GM19452 (cell line): ENCODE data around the gene AMPD1.

Experiments
- ATAC-seq: cut with Tn5 transposase; IDR thresholded peaks from one replicate; pipeline ENCODE4 v1.9.1; 2021; ENCODE audit not compliant: unreplicated experiment

The AMPD1 gene

DNA sequence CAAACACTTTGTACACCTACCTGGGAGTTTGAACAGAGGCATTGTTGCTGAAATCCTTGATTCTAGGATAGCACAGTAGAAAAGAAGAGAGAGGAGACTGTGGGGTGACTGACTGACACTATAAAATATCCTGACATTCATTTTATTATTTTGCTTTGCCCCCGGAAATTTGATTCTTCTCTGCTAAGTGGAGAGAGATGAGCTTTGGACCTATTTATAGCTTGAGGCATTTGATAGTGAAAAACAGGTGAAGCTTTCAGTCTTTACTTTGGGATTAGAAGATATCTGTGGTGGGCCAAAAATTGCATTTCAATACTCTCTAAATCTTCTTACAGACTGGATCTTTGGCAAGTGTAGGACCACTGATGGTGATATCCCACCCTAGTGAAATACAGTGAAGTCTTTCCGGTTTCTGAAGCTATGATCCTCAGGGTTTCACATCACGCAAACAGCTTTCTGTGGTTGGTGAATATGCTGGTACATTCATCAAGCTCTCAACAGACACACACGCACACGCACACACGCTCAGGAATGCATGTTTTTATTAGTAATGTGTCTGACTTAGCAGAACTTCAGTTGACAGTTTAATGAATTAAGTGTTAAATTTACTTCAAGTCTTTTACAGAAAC, at the start of gene AMPD1:
Gene AMPD1, minus strand, starts transcription at position 117 of the 629 bp plus-strand sequence. Its CDS starts 75 bp downstream, at position 42.
- ATAC-seq: no peak

DNA sequence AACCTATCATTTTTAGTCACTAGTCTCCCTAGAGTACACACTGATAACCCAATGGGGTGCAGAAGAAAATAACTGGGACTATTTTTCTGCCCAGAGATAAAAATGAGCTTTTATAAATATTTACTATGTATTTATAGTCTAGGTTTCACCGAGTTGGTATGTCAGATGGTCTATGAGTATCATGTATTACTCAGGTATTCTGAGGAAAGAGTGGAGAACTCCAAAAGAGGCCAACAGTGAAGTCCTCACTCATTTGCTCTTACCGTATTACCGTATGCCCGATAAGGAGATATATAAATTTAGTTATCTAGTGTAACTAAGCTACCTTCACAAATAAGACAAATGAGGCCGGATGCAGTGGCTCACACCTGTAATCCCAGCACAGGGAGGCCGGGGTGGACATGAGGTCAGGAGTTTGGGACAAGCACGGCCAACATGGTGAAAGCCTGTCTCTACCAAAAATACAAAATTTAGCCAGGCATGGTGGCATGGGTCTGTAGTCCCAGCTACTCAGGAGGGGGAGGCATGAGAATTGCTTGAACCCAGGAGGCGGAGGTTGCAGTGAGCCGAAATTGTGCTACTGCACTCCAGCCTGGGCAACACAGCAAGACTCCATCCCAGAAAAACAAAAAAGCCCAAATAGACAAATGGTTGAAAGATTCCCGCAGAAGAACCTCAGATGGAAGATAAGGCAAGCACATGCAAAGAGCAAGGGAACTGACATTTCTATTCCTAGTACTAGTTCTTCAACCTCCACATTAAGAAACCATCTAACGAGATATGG, 46.8 kb upstream of the AMPD1 start:
- ATAC-seq: no peak

DNA sequence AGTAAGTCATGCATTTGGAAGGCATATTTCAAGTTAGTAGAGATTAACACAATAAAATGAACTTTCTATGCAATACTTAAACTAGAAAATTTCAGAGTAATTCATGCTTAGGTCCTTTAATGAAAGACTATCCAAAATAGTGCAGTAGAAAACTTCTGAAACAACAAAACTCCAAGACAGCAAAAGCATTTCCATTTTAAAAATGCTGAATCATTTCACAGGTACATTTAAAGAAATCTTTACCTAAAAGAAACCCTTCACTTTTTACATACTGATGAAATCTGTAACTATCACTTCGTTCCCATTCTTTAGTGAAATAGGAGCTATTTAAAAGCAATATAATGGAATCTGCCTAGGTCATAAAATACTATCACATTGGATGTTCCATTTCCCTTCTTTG, 45.0 kb upstream of the AMPD1 start:
- no peak for ATAC-seq

DNA sequence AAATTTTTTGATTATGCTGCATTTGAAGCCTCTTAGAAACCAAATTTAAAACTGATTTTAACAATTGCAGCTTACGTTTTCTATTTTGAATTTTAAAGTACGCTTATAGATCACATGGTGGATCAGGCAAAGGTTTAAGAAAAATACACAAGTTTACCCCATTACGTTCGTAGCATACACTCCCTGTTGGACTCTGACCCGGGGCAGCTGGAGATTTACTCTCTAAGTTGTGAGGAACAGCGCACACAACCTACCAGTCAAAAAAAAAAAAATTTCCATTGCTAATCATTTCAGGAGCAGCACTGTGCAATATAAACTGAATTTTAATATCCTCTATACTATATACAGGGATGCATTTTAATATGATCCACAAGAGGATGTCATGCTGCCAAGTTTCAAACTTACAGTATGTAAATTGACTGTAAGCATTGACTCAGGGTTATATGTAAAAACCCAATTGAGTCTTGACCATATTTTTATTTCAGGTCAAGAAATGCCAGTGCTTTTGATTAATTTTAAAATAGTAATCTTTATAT, 42.0 kb upstream of the AMPD1 start:
- ATAC-seq: no peak

DNA sequence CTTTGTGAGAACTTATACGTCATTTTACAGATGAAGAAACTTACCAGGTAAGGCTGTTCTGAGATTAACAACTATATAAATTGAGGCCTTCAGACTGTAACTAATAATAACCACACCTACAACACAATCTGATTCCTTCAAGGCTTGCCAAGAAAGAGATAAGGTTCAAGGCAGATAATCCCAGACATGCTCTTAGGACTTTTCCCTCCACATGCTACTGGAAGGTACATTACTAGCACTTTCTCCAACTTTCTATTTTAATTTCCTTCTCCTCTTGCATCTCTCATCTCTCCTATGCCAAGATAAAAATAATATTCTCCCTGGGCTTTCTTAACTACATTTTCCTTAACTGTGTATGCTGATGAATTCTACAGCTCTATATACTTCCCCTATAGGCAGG, 40.1 kb upstream of the AMPD1 start:
- ATAC-seq: no peak

DNA sequence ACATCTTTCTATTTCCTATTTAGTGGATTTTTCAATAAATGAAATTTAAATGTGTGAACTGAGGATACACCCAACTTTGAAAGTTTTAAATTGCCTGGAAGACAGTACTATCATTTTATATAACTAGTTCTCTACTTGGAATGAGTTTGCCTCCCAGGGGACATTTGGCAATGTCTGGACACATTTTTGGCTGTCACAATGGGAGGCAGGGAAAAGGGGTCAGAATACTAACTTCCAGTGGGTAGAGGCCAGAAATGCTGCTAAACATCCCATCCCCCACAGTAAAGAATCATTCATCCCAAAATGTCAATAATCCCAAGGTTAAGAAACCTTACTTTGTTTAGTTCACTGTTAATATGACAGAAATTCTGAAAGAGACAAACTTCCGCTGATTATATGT, 34.4 kb upstream of the AMPD1 start:
- no peak for ATAC-seq

DNA sequence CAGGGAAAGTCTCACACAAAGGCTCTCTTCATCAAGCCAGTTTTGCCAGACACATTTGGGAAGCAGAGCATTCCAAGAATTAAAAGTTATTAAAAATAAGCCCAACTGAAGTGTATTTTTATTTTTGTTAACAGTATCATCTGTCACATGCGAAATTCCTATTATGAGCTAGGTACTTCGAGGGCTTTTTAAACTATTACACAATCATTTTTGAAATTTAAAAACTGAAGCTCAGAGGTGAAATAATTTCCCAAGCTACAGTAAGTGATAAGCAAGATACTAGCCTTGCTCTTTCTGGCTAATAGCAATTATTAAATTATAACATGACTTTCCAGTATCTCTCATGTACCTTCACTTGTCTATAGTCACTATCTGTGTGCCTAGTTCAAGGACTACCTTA, 33.2 kb upstream of the AMPD1 start:
- no peak for ATAC-seq

DNA sequence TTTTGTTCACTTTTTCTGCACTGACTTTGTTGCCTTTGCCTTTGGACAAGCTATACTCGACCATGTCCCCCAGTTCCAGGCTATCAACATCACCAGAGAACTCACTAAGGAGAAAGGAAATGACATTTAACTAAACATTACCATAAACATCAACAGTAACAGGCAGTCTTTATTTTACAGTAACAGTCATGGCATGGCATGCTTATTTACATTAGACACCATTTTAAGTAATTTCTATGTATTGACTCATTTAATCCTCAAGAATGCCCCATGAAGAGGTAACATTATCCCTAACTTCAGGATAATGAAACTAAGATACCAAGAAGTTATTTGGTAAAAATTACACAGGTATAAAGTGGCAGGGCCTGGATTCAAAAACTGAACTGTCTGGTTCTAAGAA, 29.9 kb upstream of the AMPD1 start:
- ATAC-seq: no peak

DNA sequence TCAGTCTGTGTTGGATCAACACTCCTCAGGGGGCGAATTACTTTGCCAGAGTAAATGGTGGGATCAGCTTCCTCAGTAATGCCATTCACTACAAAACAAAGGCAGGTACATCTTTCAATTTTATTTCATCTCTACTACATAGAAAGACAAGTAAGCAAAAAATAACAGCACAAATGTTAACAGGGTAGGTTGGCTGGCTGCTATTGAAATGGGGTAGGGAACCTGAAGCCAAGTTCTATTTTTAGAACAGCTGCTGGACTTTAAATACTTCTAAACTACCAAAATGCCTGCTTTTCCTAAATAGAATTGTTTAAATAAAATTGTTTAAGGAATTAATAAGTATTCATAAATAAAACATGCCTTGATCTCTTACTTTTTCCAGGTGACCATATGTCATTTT, 28.6 kb upstream of the AMPD1 start:
- no peak for ATAC-seq

DNA sequence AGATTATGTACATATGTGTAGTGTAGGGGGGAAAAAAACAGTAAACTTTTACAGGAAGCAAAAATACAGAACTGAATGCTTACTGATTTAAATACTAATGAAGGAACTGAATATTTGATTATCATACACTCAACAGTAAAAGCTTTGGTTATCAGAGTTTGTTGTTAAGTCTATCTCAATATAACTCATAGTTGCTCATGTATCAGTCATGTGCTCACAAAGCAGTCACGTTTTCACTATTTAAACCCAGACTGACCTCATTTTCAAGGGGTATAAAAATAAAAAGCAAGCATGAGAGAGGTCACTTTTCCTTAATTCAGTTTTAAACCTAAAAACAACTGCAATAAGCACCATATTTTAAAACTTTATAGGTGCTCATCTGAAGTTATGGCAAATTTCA, 28.1 kb upstream of the AMPD1 start:
- ATAC-seq: no peak

DNA sequence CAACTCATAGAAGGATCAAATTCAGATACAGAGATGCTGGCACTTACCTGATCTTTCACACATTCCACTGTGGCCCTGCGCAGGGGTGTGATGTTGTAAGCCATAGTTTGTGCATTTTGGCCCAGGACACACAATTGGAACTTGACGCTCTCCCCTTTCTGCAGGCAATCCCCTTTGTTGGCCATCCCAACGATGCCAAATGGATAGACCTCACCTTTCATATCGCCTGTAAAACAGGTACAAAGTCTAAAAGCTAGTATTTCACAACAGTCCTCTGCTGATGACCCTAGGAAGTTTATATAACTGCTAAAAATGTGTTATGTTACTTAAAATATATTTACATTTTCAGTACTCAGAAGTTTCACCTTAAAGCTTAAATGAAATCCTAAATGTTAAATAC, 25.1 kb upstream of the AMPD1 start:
- no peak for ATAC-seq

DNA sequence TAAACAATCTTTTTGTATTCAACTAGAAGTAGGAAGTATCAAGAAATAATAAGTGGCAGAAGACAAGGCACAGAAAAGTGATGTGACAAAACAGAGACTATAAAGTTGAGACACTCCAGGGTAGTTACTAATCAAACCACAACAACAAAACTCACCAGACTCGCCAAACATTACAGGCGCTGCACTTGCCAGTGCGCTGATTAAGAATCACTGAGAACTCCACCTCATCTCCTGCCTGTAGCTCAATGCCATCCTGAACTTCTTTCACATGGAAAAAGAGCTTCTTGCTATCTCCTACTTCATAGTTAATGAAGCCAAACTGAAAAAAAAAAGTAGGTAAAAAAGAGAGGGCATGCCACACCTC, 24.1 kb upstream of the AMPD1 start:
- ATAC-seq: no peak

DNA sequence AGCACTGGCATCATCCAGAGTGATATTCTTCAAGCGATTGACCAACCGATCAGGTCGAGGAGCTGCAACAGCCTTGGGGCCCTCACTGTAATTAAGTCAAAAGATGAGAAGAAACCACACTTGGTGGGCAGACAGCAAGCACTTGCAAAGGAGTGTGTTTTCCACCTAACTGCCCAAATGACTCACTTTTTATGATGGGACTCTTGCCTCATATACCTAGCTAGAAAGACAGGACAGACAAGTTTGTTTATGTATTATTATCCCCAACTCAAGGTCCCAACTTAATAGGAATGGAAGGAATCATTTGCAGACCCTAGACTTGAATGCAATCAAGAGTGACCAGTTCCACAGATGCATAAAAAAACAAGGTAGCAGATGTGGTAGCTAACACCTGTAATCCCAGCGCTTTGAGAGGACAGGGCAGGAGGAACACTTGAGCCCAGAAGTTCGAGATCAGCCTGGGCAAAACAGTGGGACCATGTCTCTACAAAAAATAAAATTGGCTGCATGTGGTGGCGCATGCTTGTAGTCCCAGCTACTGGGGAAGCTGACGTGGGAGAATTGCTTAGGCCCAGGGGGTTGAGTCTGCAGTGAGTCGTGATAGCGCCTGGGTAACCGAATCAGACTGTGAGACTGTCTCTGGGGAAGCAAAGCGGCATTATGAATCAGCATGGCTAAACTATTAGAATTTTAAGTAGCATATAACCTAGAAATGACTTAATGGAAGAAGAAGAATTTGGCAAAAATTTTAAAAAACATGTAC, 23.5 kb upstream of the AMPD1 start:
- ATAC-seq: no peak

DNA sequence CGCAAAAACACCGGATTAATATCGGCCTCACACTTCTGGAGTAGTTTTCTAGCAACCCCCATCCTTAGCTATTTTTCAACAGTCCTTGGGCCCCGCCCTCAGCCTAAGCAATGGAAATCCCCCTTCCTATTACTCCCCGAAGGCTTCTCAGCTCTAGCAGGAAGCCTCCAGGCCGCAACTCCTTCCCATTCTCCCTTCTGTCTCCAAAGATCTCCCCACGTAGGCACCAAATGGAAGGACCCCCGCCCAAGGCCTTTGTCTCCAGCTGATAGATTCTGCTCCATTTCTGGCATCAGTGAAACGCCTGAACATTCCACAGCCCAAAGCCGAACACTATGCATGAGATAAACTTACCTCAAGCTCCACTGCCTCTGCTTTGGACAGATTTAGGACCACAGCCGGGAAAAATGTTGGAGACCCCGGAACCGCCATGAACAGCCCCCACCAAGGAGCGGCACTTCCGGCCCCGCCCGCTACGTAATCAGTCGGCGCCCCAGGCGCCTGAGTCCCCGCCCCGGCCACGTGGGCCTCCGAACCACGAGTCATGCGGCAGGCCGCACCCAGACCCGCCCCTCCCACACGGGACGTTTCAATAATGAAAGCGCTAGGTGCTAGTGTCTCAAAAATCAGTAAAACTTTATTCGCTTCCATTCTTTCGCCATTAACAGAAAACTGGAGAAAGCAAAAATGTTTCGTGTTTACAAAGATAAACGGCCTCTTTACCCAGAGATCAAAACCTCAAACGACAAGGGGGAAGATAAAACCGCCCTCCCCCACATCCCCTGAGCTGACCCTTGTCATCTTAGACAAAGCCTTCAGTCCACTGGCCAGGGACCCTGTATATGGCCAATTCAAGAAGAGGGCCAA, 21.2 kb upstream of the AMPD1 start, which contains the start of gene NRAS:
Gene NRAS, minus strand, starts transcription at position 468 of the 867 bp plus-strand sequence. CDS start 611 bp downstream, outside the sequence.
- ATAC-seq: peak; percentile 96

DNA sequence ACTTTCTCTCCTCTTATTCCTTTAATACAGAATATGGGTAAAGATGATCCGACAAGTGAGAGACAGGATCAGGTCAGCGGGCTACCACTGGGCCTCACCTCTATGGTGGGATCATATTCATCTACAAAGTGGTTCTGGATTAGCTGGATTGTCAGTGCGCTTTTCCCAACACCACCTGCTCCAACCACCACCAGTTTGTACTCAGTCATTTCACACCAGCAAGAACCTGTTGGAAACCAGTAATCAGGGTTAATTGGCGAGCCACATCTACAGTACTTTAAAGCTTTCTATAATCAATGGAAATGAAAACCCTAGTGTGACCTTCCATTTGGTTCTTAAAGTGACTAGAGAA, 20.6 kb upstream of the AMPD1 start:
- no peak for ATAC-seq

DNA sequence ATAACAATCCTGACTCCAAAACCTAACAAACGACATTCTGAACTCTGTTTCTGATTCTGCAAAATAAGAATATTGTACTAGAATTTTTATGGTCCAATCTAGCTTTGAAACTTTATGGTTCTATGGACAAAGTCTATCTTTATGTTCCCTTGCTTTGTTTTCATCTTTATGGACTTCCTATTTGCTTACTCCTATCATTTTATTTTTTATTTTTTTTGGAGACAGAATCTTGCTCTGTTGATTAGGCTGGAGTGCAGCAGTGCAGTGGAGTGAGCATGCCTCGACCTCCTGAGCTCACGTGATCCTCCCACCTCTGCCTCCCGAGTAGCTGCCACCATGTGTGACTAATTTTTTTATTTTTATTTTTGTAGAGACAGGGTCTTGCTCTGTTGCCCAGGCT, 17.6 kb upstream of the AMPD1 start:
- ATAC-seq: no peak

DNA sequence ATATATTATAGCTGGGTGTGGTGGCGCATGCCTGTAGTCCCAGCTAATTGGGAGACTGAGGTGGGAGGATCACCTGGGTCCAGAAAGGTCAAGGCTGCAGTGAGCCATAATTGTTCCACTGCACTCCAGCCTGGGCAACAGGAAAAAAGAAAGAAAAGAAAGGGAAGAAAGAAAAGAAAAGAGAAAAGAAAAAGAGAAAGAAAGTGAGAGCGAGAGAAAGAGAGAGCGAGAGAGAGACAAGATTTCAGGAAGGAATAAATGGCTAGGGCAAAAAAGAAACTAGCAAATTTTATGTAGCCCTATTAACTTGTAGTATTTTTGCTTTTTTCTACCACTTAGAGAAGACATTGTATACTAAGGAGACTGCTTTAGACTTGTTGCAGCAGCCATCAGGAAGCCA, 15.0 kb upstream of the AMPD1 start:
- no peak for ATAC-seq

DNA sequence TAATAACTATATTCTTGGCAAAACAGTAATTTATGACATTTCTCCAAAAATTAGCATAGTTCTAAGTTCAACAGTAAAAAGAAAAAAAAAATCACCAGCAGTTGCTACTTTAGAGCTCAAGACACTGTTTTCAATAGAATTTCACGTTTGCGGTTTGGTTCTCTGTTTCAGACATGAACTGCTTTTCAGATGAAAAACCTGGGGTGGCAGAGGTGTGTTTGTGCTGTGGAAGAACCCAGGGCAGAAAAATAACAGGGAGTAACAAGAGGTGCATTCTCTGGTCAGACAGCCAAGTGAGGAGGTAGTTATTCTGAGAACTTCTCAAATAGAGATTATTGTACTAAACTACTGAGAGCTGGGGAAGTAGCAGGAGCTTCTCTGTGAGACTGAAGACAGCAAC, 12.3 kb upstream of the AMPD1 start:
- ATAC-seq: no peak

DNA sequence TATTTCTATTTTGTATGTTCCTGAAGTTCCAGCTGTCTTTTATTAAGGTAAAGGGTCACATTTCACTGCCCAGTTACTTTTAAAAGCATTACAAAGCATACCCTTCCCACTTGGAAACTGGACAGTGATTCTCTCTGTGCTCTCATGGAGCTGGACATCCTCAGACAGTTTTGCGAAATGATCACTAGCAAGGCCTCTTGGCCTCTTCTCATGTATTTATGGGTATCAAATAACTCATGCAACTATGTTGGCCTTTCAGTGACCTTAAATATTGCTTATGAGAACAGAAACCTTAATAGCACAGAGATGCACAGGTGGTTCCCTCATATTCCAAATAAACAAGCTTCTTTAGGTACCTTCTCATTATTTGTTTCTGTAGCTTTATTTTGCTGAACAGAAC, 7.9 kb upstream of the AMPD1 start:
- ATAC-seq: no peak

DNA sequence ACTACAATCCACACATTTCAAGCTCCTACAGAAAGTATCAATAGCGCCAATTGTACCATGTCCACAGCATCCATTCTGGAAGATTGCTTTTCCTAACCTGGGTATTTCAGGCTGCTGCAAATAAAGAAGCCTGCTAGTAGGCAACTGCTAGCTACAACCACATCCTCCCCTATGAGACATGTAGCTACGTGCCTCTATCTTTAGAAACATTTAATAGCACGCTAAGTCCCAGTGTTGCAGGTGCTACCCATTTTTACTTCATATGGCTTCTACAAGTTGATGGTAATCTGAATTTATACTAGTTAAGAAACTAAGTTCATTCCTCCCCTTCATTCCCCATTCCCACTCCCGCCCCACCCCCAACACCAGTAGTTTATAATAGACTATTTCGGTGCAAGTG, 7.4 kb upstream of the AMPD1 start:
- ATAC-seq: no peak

DNA sequence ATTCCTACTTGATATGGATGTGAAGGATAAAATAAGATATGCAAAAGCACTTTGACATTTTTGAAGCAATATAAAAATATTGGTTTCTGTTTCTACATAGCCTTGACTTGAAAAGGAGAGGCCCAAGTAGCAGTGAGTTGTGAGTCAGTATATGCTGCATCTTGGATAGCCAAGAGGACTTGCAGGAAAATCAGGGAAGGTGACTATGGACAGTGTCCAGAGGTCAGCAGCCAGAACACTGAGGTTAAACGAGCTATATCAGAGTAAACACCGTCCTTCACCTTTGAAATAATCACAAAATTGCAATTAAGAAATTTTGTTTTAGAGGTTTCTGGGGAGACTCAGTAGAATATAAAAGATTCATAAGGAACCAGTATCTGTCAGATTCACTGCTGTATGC, 6.6 kb upstream of the AMPD1 start:
- ATAC-seq: no peak
